Measurements from ENCODE around the gene GSPT1.

DNA sequence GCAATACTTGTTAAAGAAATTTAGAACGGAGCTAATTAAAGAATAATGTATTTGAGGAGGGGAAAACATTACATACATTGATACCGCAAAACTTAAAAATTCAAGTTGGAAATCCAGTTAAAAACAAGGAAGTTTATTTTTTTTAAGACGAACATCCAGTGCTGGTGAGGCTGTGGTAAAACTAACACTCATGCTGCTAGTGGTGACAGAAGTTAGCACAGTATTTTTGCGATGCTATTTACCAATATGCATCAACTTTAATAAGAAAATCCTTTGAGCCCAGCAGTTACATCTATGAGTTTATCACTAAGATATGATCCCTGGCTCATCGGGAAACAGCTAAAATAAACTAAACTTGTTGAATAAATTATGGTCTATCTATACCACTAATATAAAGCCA lies 31.7 kb downstream of the GSPT1 start:
- TF ChIP-seq CTCF (IDR thresholded peaks at IDR 0.05) (no peak), RAD21 (IDR thresholded peaks at IDR 0.05; ENCODE audit: low read length) (no peak), ELF1 (IDR thresholded peaks at IDR 0.05) (no peak), FOSL2 (IDR thresholded peaks at IDR 0.05; ENCODE audit: borderline replicate concordance, low read depth) (no peak), YY1 (IDR thresholded peaks at IDR 0.05; ENCODE audit: low read depth) (no peak), MAX (IDR thresholded peaks at IDR 0.05; ENCODE audit: low read depth) (no peak), SMC3 (IDR thresholded peaks at IDR 0.05; ENCODE audit: low read depth, low read length) (no peak), EZH2phosphoT487 (IDR thresholded peaks at IDR 0.05; ENCODE audit: borderline replicate concordance, low read depth) (no peak), NRF1 (IDR thresholded peaks at IDR 0.05; ENCODE audit: low read depth, low read length) (no peak), USF2 (IDR thresholded peaks at IDR 0.05; ENCODE audit: borderline replicate concordance, low read depth, low read length) (no peak), TAF1 (IDR thresholded peaks at IDR 0.05; ENCODE audit: borderline replicate concordance, low read depth, low read length) (no peak), CHD2 (IDR thresholded peaks at IDR 0.05; ENCODE audit: low read length, partially characterized antibody) (no peak), ZBTB33 (IDR thresholded peaks at IDR 0.05; ENCODE audit: borderline replicate concordance, low read depth) (no peak)
- TF ChIP-seq, protein P1, sequence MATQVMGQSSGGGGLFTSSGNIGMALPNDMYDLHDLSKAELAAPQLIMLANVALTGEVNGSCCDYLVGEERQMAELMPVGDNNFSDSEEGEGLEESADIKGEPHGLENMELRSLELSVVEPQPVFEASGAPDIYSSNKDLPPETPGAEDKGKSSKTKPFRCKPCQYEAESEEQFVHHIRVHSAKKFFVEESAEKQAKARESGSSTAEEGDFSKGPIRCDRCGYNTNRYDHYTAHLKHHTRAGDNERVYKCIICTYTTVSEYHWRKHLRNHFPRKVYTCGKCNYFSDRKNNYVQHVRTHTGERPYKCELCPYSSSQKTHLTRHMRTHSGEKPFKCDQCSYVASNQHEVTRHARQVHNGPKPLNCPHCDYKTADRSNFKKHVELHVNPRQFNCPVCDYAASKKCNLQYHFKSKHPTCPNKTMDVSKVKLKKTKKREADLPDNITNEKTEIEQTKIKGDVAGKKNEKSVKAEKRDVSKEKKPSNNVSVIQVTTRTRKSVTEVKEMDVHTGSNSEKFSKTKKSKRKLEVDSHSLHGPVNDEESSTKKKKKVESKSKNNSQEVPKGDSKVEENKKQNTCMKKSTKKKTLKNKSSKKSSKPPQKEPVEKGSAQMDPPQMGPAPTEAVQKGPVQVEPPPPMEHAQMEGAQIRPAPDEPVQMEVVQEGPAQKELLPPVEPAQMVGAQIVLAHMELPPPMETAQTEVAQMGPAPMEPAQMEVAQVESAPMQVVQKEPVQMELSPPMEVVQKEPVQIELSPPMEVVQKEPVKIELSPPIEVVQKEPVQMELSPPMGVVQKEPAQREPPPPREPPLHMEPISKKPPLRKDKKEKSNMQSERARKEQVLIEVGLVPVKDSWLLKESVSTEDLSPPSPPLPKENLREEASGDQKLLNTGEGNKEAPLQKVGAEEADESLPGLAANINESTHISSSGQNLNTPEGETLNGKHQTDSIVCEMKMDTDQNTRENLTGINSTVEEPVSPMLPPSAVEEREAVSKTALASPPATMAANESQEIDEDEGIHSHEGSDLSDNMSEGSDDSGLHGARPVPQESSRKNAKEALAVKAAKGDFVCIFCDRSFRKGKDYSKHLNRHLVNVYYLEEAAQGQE (IDR thresholded peaks at IDR 0.05; ENCODE audit: low read depth, low read length): no peak
